EL (cell line): Measurements from ENCODE around the gene LCTL.

Experiments used
- DNase-seq: peaks from one replicate; pipeline ENCODE4 v3.0.0-alpha.2; 2016

The LCTL gene, protein sequence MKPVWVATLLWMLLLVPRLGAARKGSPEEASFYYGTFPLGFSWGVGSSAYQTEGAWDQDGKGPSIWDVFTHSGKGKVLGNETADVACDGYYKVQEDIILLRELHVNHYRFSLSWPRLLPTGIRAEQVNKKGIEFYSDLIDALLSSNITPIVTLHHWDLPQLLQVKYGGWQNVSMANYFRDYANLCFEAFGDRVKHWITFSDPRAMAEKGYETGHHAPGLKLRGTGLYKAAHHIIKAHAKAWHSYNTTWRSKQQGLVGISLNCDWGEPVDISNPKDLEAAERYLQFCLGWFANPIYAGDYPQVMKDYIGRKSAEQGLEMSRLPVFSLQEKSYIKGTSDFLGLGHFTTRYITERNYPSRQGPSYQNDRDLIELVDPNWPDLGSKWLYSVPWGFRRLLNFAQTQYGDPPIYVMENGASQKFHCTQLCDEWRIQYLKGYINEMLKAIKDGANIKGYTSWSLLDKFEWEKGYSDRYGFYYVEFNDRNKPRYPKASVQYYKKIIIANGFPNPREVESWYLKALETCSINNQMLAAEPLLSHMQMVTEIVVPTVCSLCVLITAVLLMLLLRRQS

DNA sequence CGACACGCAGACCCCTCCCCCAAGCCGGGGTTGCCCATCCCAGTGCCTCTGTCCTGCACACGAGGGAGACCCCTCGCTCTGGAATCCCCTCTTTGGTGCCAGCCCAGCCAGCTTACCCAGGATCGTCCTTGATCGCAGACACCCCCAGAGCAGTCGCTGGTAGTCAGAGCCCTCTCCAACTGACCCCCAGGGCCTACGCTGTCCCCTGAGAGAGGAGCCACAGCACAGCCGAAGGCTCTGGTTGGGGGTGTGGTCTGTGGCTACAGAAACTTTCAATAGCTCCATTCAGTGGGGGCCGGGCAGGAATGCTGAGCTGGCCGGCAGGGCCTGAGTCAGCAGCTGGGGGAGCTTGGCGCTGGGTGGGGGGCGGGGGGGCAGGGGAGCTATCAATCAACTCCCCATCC is at the start of gene LCTL:
LCTL (minus strand) TSS at position 258 of the 404 bp plus-strand sequence. CDS start 633 bp downstream, outside the sequence.
- peak; percentile 63 for DNase-seq

GRCh38 chr15:66614951-66615760 is 49.4 kb upstream of the LCTL start:
- DNase-seq, result no peak

- DNase-seq, result no peak
Observed at GRCh38 chr15:66614456-66614855, 48.7 kb upstream of the LCTL start.

DNA sequence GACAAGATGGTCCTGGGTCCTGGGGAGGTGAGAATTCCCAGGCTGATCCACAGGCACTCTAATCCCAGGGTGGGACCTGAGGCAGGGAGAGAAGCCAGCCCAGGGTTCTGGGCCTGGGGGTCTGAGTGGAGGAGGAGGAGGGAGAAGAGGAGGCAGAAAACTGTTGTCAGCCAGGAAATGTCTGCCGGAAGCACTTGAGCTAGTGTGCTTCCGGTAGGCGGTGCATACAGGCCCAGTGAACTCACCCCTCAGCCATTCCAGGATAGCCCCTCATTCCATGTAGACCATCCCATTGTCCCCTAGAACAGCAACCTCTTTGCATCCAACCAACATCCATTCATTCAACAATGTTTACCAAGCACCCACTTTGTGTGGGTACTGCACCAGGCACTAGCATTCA is 47.9 kb upstream of the LCTL start:
- DNase-seq, result no peak

DNA sequence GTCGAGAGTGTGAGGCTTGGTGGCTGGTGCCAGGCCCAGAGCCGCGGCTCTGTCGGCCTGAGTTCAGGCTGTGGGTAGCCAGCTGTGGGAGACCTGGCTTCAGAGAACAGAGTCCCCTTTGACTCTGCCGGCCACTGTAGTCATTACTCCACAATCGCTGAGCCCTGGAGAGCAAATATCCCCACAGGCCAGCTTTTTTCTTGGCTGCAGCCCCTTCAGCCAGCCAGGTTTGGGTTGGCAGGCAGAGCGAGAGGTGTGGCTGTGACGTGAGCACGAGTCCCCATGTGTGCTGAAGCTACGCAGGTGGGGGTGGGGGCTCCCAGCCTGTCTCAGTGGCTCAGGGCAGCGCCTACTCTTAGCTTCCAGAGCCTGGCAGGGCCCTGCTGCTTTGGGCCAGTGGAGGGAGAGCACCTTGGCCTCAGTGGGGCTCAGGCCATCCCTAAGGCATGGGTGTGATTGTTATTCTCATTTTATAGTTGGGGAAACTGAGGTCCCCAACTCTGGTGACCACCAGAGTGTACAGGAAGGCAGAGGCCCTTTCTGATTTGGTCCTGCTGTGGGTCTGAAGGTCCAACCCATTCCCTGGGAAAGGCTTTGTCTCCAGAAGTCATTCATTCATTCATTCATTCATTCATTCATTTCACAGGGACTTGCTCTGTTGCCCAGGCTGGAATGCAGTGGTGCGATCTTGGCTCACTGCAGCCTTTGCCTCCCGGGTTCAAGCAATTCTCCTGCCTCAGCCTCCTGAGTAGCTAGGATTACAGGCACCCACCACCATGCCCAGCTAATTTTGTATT is 45.7 kb upstream of the LCTL start:
- no peak for DNase-seq

DNA sequence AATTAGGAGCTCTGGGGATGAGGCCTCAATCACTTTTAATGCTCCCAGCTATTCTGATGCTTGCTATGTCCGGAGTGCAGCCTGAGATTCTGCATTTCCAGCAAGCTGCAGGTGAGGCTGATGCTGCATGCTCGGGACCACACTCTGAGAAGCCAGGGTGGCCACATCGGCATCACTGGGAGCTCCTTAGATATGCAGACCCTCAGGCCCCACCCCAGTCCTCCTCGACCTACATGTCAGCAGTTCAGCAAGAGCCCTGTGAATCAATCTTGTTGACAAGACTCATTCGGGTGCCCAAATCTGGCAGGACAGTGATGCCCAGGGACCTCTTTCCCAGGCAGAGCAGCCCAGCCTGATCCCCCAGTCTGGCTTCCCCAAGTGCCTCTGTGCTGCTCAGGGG is 44.1 kb upstream of the LCTL start:
- no peak for DNase-seq

GRCh38 chr15:66608881-66609280 is 43.1 kb upstream of the LCTL start:
- DNase-seq, result no peak

DNA sequence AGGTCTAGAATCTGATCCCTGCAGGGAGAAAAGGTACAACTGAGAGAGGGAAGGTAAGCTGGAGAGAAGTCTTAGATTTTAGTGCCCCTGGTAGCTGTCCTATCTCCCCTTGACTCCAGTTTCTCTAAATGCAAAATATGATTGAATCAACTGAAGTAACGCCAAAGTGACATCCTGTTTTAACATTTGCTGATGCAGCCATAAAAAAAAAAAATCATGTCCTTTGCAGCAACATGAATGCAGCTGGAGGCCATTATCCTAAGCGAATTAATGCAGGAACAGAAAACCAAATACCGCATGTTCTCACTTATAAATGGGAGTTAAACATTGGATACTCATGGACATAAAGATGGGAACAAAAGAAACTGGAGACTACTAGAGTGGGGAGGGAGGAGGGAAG is 42.4 kb upstream of the LCTL start:
- no peak for DNase-seq

DNA sequence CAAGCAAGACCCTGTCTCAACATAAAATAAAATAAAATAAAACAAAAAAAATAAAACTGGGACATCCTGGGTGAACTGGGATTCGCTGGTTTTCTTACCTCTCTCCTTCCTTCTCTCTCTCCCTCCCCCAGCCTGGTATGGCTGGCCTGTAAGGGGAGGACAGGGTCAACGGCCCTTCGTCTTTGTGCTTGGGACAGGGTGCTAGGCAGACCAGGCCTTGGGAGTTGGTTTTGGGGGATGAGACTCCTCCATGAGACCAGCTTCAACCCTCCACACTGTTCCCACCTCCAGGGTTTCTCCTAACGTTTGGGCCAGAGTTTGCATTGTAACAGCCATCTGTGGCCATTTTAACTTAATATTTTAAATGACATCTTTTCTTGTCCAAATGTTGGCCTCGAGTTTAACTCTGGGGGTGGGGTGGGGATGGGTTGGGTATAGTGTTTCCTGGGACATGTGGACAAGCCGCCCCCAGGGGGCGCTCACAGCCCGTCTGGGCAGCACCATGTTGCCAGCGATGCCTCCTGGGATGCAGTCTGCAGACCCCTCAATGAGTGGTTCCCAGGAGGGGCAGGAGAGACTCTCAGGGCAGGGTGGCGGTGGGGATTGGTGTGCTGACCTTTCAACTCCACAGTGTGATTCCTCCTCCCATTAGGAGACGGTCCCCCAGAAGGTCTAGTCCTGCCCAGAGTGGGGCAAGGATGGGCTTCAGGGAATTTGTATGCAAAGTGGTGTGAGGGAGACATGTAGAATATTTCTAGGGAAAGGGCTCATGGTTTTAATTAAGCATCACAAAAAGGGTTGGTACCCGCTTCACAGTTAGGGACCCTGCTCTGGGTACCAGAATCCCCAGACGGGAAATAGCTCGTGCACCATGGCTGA is 37.7 kb upstream of the LCTL start:
- peak; percentile 60 for DNase-seq

GRCh38 chr15:66601521-66601920 is 35.7 kb upstream of the LCTL start:
- no peak for DNase-seq

DNA sequence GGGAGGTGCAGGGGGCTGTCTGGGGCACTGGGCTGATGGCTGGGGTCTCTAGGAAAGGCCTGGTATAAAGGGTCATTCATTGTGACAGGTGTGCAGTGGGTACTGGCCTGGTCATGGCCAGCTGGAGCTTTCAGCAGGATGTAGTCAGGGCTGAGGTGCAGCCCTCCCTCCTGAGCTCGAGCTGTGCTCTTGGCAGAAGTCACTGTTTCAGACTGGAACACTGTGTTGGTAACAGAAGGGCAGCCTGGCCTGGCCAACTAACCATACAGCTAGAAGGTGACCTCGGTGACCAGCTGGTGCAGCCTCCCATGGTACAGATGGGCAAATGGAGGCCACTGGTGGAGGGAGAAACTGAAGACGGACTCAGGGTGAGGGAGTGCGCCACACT is 34.4 kb upstream of the LCTL start:
- DNase-seq, result no peak

DNA sequence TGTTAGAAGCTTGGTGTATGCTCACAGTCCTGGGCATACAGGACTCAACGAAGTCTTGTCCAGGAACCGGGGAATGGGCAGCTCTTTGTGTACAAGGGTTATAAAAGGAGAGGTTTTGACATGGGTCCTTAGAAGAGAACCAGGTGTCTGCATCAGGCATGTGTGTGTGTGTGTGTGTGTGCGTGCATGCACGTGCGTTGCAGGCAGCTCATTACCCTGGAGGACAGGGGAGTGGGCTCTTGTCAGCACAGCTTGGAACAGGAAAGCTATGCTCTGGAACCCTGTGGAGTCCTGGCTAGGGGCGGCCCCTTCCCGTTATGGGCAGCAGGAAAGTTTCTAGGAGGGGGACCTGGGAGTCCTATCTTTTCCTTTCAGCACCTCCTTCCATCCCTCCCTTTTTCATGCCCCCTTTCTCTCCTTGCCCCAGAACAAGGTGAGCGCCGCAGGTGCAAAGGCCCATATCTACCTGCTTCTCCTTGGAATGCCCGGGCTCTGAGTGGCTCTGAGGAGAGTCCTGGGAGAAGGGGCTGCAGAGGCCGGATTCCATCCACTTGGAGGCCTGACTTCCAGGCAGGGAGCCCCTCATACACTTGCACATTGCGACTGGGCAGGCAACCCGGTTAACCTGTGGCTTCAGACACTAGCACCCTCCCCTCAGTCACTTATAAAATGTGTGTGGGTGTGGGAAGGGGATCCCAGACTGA is 33.9 kb upstream of the LCTL start:
- DNase-seq, result no peak

DNA sequence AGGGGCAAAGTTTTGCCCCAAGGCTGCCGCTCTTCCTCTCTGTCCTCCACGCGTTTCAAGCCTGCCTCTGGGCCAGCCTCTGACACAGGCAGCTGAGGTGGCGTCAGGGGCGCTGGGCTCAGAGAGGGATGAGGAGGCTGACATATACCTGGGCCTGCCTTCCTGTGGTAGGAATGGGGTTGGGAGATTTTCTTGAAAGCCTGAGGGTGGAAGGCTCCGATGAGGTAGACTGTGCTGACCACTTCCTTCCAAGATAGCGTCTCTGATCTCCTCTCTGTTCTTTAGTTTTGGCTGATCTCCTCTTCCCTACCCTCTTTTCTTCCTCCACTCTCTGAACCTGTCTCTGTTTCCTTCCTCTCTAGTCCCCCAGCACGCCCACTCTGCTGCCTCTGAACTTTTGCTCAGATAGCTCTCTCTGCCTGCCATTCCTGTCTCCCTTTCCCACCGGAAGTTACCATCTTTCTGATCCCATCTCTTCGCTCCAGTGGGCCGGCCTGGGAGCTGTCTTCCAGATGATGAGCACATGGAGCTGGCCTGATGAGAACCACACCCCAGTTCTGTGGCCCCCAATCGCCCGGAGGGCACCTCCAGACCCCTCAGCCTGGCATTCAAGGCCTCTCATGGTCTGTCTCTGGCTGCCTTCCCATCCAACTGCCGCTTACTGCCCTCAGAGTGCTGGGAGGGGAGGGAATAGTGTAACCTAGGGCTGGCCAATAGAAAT is 32.5 kb upstream of the LCTL start:
- DNase-seq, result no peak

GRCh38 chr15:66595931-66596545 is 30.2 kb upstream of the LCTL start:
- peak; percentile 34 for DNase-seq

- no peak for DNase-seq
Observed at GRCh38 chr15:66595332-66595731, 29.5 kb upstream of the LCTL start.

GRCh38 chr15:66594836-66595235 is 29.0 kb upstream of the LCTL start:
- no peak for DNase-seq

DNA sequence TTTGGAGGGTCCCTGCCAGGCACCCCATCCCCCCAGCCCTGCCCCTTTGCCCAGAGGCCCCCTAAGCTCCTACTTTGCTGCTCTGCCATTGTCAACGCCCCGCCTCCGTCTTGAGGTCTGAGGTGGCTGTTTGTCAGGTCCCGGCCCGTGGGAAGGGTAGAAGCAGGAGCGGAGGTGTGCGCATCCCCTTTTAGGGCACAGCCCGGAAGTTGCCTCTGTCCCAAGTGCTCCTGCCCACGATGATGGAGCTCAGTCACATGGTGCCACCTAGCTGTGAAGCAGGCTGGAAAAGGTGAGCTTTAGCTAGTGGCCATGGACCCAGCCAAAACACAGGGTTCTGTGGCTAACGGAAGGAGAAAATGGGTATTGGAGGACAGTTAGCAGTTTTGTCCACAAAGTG is 28.5 kb upstream of the LCTL start:
- no peak for DNase-seq

DNA sequence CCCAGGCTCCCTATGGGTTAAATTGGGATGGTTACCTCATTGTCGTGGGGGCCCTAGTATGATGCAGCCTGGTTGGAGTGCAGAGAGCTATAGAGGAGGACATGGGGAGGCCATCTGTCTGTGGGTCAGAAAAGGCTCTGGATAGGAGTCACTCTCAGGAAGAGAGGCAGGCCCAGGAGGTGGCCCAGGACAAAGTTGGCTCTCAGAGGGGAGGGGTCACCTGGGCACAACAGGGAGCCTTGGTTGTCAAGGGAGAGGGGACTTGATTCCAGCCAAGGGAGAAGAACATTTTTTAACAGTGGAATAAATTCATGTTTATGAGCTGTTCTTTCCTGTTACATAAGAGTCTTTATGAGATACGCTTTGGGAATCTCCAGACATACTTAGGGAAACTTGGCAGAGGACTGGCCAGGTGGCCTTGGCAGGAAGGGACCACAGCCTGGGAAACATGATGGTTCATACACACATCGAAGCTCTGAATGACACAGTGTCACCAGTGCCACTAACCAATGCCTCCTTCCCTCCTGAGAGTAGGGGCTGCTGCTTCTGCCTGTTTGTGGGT is 27.5 kb upstream of the LCTL start:
- no peak for DNase-seq

GRCh38 chr15:66592505-66593218 is 26.9 kb upstream of the LCTL start:
- DNase-seq, result no peak
